GM15510 (cell line): Measurements from ENCODE around the gene PHOSPHO2.

Source experiments
- POLR2A ChIP-seq: IDR thresholded peaks from 3 replicates; pipeline ENCODE4 v1.6.1; 2011; ENCODE audit warnings: borderline replicate concordance; ENCODE audit not compliant: insufficient read length; ENCODE audit errors: extremely low read depth

PHOSPHO2 gene

GRCh38 chr2:169673921-169674320 lies 20.3 kb upstream of the PHOSPHO2 start:
- TF ChIP-seq POLR2A: no peak

DNA sequence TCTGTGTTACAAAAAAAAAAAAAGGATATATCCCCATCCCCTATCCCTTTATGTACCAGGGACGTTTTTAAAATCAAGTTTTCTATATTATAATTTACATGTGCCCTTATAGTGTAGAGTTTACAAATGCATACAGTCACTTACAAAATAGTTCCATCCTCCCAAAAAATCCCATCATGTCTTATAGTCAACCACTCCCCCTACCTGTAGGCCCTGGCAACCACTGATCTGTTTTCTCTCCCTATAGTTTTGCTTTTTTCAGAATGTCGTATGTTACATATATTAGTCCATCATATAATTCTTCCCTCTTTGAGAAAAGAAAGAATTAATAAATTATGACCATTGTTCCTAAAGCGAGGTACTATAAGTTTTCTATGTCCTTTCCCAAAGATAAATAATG lies 17.9 kb upstream of the PHOSPHO2 start:
- no peak for TF ChIP-seq POLR2A

DNA sequence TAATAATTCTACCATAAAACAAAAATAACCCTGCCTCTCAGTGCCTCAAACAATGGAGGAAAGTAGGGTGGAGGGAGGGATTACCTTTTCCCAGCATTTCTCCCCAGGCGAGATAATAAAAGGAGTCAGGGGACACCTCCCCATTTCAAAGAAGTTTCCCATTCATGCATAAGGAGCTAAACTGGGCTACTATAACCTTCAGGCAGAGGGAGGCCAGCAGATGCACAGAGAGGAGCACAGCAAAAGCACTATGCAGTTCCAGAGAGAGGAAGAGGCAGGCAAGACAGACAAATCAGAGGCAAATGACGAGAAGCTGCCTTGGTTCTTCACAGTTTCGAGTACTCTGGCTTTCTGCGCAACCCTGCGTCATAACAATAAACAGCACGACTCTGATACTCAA lies 17.4 kb upstream of the PHOSPHO2 start:
- no peak for TF ChIP-seq POLR2A

GRCh38 chr2:169683054-169683424 lies 11.2 kb upstream of the PHOSPHO2 start:
- no peak for TF ChIP-seq POLR2A

DNA sequence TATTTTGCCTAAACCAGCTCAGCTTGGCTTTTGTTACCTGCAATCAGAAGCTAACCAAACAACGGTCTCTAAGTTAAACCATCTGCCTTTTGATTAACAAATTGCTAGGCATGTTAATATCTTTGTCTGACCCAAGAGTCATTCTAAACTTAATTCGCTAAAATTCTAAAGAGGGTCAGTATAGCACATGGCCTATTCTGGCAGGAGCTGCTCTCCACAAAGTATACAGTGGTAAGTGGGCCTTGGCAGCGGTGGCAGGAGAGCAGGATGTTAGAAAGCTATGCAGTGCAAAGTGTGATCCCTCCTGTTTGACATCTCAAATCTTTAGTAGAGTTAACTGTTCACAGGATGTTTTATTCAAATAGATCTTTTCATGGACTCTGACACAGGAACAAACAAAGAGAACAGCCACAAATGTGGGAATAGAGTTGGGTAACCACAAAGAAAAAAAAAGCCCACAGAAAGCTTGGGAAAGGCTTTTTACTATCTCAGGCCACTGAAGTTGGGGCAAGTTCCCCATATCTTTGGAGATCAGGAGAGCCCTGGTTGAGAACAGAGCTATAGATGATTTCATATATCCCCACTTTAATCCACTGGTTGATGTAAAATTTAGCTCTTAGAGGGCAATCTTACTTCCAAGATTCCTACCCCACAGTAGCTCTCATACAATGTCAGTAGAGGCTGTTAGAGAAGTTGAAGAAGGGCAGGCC lies 10.7 kb upstream of the PHOSPHO2 start:
- TF ChIP-seq POLR2A: no peak

- TF ChIP-seq POLR2A: no peak
Measured at GRCh38 chr2:169684135-169684565, 10.1 kb upstream of the PHOSPHO2 start.

GRCh38 chr2:169690958-169691357 lies 3.3 kb upstream of the PHOSPHO2 start:
- no peak for TF ChIP-seq POLR2A

- no peak for TF ChIP-seq POLR2A
Measured at GRCh38 chr2:169692718-169693117, 1.6 kb upstream of the PHOSPHO2 start.

DNA sequence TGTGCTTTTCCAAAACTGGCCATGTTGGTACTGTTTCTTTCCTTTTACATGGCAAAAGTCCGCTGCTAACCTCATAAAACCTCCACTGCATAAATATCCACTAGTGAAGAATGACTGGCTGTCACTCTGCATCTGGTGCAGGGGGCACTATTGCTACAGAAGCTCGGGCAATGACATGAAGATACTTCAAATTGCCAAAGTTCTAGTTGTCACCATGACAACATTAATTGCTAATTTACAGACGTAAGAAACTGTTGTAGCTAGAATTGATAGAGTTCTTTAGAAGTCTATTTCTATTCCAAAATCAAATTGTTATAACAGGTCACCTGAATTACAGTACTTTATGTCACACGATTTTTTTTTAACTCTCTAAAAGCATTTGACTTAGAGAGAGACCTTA lies 909 bp upstream of the PHOSPHO2 start:
- TF ChIP-seq POLR2A: no peak

DNA sequence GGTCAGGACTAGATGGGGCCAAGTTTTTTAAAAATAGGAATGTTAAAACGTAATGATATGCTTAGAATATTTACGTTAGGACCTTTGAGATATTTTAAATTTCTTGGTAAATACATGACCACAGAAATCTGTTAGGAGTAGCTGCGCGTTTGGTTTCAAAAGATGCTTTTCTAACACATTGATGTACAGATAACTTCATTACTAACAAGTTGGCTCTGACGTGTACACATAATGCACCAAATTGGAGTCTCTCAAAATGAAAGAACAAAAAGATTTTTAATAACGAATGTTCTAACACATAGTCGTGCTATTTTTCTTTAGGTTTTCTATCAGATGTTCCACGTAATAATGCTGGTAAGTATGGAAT lies 608 bp downstream of the PHOSPHO2 start:
- no peak for TF ChIP-seq POLR2A

- TF ChIP-seq POLR2A: no peak
Measured at GRCh38 chr2:169696381-169696780, 2.1 kb downstream of the PHOSPHO2 start.

DNA sequence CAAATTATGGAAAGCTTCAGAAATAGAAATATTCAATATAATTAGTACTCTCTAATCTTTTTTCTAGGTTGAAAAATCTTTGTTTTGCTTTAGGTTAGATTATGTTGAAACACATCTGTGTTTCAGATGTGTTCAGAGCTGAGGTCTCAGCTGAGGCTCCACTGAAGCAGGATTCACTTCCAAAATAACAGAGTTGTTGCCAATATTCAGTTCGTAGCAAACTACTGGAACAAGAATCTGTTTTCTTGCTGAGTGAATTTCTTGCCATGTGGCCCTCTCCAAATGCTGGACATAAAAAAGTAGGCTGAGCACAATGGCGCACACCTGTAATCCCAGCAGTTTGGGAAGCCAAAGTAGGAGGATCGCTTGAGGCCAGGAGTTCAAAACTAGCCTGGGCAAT lies 8.7 kb downstream of the PHOSPHO2 start:
- TF ChIP-seq POLR2A: no peak

DNA sequence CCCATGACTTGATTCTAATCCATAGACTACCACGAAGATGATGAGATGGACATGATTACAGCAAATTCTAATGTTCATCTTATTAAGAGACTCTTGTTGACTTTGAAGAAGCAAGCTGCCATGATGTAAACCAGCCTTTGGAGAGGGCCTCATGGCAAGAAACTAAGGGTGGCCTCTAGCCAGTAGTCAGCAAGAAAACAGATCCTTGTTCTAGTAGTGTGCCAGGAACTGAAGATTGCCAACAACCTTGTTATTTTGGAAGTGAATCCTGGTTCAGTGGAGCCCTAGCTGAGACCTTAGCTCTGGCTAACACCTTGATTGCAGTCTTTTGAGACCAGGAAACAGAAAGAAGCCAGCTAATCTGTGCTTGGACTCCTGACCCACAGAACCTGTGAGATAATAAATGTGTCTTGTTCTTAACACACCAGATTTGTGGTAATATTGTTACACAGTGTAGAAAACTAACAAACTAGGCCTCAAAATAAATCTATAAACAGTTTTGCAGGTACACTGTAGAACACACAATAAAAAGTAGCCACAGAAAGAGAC lies 10.0 kb downstream of the PHOSPHO2 start:
- TF ChIP-seq POLR2A: no peak

GRCh38 chr2:169705927-169706326 lies 11.7 kb downstream of the PHOSPHO2 start:
- TF ChIP-seq POLR2A: no peak

- no peak for TF ChIP-seq POLR2A
Measured at GRCh38 chr2:169707626-169708025, 13.4 kb downstream of the PHOSPHO2 start.

- TF ChIP-seq POLR2A: no peak
Measured at GRCh38 chr2:169709331-169709730, 15.1 kb downstream of the PHOSPHO2 start.

GRCh38 chr2:169709981-169710380 lies 15.7 kb downstream of the PHOSPHO2 start:
- TF ChIP-seq POLR2A: no peak

DNA sequence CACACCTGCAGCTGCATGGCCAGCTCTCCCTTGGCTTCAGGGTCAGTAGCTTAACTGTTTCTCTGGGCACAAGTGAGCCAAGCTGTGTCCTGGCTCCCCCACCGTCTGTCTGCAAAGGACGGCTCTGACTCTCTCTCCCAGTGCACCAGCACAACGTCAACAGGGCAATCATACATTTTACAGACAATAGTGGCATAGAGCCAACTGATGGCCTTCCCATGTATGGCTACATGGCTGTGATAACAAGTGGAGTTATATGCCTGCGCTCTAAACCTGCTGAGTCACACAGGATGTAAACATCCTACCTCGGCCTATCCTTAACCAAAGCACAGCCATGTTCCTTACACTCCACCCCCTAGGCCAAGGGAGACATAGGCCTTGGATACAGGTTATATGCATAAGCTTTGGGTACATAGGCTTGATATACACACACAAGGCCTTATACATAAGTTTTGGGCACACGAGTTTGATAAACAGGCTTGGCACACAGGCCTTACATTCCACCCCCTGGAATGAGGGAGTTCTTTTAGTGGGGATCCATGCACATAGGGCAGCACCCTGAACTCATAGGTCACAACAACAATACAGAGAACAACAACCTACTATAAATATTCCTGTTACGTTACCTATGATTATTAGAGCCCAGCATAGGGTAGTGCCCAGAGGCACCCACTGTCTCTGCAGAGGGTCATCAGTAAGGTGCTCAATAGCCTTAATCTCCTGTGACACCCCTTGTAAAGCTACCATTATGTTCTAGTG lies 17.7 kb downstream of the PHOSPHO2 start:
- TF ChIP-seq POLR2A: no peak
